Naive thymus-derived CD4-positive, alpha-beta T cell (primary cell): ENCODE data around the gene SMCHD1. TPM values are rescaled to one million over a fixed set of nuclear protein-coding genes. Genes with fewer than 3 reads are reported as not detected.

Experiments
- ATAC-seq: fragments of 150-1000 bp; cut with Tn5 transposase; 2 replicates; pipeline ENCODE4 v1.10.0; 2021; ENCODE audit warnings: mild to moderate bottlenecking, moderate library complexity
- CTCF ChIA-PET: fragments of 350-600 bp; sonication (Branson Sonifier 250); formaldehyde crosslinking; loops from one replicate; lab custom pipeline; 2021; ENCODE audit warnings: antibody characterized with exemption; lab: Charles Lee
- POLR2A ChIA-PET: fragments of 350-600 bp; sonication (Branson Sonifier 250); formaldehyde crosslinking; loops from one replicate; lab custom pipeline; 2021; ENCODE audit warnings: antibody characterized with exemption, inconsistent platforms; lab: Charles Lee
- DNase-seq, 9 donors: peaks; one replicate each; pipeline versions ENCODE4 v3.0.0 to v3.0.0-alpha.2; 2020 to 2022; ENCODE audit warnings: mixed read lengths in 1 of 9
- H3K27ac ChIP-seq: one replicate; pipeline ENCODE4 v1.7.0; 2013; ENCODE audit warnings: mild to moderate bottlenecking, low read depth, low read length, moderate library complexity
- H3K27me3 ChIP-seq, 2 donors: one replicate each; pipeline ENCODE4 v1.7.0; 2013; ENCODE audit warnings: low read length in 2 of 2, mild to moderate bottlenecking in 2 of 2, moderate library complexity in 2 of 2; ENCODE audit not compliant: control insufficient read depth in 2 of 2, insufficient read depth in 2 of 2
- H3K36me3 ChIP-seq, 3 experiments: 1 replicate in 2 of 3; 2 replicates in 1 of 3; pipeline ENCODE4 v1.7.0; 2013; ENCODE audit warnings: low read length in 3 of 3, mild to moderate bottlenecking in 3 of 3, moderate library complexity in 1 of 3; ENCODE audit not compliant: insufficient read depth in 3 of 3, control insufficient read depth in 2 of 3
- H3K4me1 ChIP-seq, 2 donors: one replicate each; pipeline ENCODE4 v1.7.0; 2013; ENCODE audit warnings: low read length in 2 of 2, mild to moderate bottlenecking in 2 of 2, moderate library complexity in 1 of 2; ENCODE audit not compliant: control insufficient read depth in 2 of 2, insufficient read depth in 2 of 2
- H3K4me3 ChIP-seq: 2 replicates; pipeline ENCODE4 v1.7.0; 2013; ENCODE audit warnings: mild to moderate bottlenecking, low read length
- H3K9me3 ChIP-seq, 3 experiments: 1 replicate in 2 of 3; 2 replicates in 1 of 3; pipeline ENCODE4 v1.7.0; 2013; ENCODE audit warnings: low read length in 3 of 3; ENCODE audit not compliant: control insufficient read depth in 2 of 3
- H3K27ac Mint-ChIP-seq, 9 donors: one replicate each; pipeline ENCODE4 v1.8.0; 2020 to 2022; ENCODE audit warnings: mixed read lengths in 9 of 9, mild to moderate bottlenecking in 8 of 9, moderate library complexity in 5 of 9, inconsistent platforms in 2 of 9
- H3K27me3 Mint-ChIP-seq, 5 donors: one replicate each; pipeline ENCODE4 v1.8.0; 2021 to 2022; ENCODE audit warnings: mixed read lengths in 5 of 5, mild to moderate bottlenecking in 1 of 5
- H3K36me3 Mint-ChIP-seq, 5 donors: one replicate each; pipeline ENCODE4 v1.8.0; 2020 to 2022; ENCODE audit warnings: mixed read lengths in 5 of 5, mild to moderate bottlenecking in 3 of 5, inconsistent platforms in 1 of 5
- H3K4me1 Mint-ChIP-seq, 7 donors: one replicate each; pipeline ENCODE4 v1.8.0; 2020 to 2022; ENCODE audit warnings: mixed read lengths in 7 of 7, mild to moderate bottlenecking in 3 of 7, inconsistent platforms in 1 of 7
- H3K4me3 Mint-ChIP-seq, 10 donors: one replicate each; pipeline ENCODE4 v1.8.0; 2020 to 2022; ENCODE audit warnings: mild to moderate bottlenecking in 10 of 10, mixed read lengths in 10 of 10, moderate library complexity in 6 of 10, inconsistent platforms in 2 of 10
- H3K9me3 Mint-ChIP-seq, 11 donors: one replicate each; pipeline ENCODE4 v1.8.0; 2020 to 2022; ENCODE audit warnings: mixed read lengths in 11 of 11, mild to moderate bottlenecking in 4 of 11, inconsistent platforms in 1 of 11, moderate library complexity in 1 of 11
- intact Hi-C, 2 donors: fragments of 100-400 bp; cut with micrococcal nuclease; formaldehyde crosslinking; loops; one replicate each; pipeline ENCODE4 v1.15.1; 2023
- polyA plus RNA-seq, 2 donors: library from polyadenylated mRNA; unstranded; fragments of 300-500 nt; fragmentation: Illumina TruSeq; gene quantifications; one replicate each; pipeline ENCODE4 v1.2.3, GENCODE V29; 2021
- total RNA-seq, 6 experiments: library from RNA in 5 of 6; stranded (reverse) in 5 of 6; gene quantifications; 1 replicate in 5 of 6; 2 replicates in 1 of 6; pipeline ENCODE4 v1.2.3 and lab custom pipeline; 2021 to 2026

SMCHD1 gene
- total and polyA plus RNA-seq, 7 experiments from 2014 or later: 41.4 to 305 (median 234) TPM

- H3K36me3 Mint-ChIP-seq: peaks cover 35 to 73% (median 51%) of the 10 kb centered on the region in 5 donors
- DNase-seq (no peak), ATAC-seq (no peak)
- intact Hi-C loops: no loop called here
- no peaks in the 10 kb centered on the region for H3K27me3 Mint-ChIP-seq
- H3K27ac ChIP-seq: no peak overlapping the region
- H3K27ac Mint-ChIP-seq: peak overlapping the region in 1 of 9 donors; percentile 39
- no peak overlapping the region for H3K4me3 ChIP-seq
- H3K36me3 ChIP-seq: peaks cover 12 to 77% (median 52%) of the 10 kb centered on the region in 3 experiments
- no peaks in the 10 kb centered on the region for H3K27me3 ChIP-seq
- no peaks in the 10 kb centered on the region for H3K9me3 ChIP-seq
- ChIA-PET POLR2A (interaction anchor here (0.5 to 1.0 kb wide), 5 partner anchors 9 to 139 kb away, joined by 3 read pairs; no protein-coding TSS in a partner anchor), CTCF (interaction anchor here (0.6 to 1.3 kb wide), 2 partner anchors 89 to 98 kb away, joined by 3 read pairs; no protein-coding TSS in a partner anchor)
- H3K9me3 Mint-ChIP-seq: no peaks in the 10 kb centered on the region
- H3K4me3 Mint-ChIP-seq: no peak overlapping the region
- H3K4me1 Mint-ChIP-seq: peaks cover 14 to 58% (median 51%) of the 10 kb centered on the region in 7 donors
- H3K4me1 ChIP-seq: no peaks in the 10 kb centered on the region
Measured at GRCh38 chr18:2707551-2708168, 52.1 kb downstream of the SMCHD1 start.

DNA sequence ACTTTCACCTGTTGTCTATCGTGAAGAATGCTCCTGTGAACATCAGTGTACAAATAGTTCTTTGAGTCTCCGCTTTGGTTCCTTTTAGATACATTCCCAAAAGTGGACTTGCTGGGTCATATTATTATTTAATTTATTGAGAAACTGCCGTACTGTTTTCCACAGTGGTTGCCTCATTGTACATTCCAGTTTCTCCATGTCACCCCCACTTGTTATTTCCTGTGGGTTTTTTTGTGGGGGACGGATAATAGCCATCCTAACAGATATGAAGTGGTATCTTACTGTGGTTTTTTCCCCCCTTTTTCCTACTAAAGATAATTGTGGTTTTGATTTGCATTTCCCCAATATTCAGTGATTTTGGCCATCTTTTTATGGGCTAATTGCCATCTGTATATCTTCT is 53.8 kb downstream of the SMCHD1 start:
- H3K4me3 ChIP-seq: no peak overlapping the region
- intact Hi-C loops: no loop called here
- POLR2A ChIA-PET: no interaction called here
- Mint-ChIP-seq H3K27ac (peak overlapping the region in 5 of 9 donors; percentile 6 to 72 (median 44)), H3K4me1 (peaks cover 23 to 65% (median 54%) of the 10 kb centered on the region in 7 donors), H3K4me3 (no peak overlapping the region), H3K27me3 (no peaks in the 10 kb centered on the region), H3K9me3 (no peaks in the 10 kb centered on the region), H3K36me3 (peaks cover 32 to 73% (median 59%) of the 10 kb centered on the region in 5 donors)
- no peaks in the 10 kb centered on the region for H3K27me3 ChIP-seq
- H3K27ac ChIP-seq: no peak overlapping the region
- peaks cover under 1 to 6% of the 10 kb centered on the region in 2 donors for H3K4me1 ChIP-seq
- CTCF ChIA-PET: no interaction called here
- ATAC-seq (no peak), DNase-seq (no peak)
- H3K9me3 ChIP-seq: no peaks in the 10 kb centered on the region
- H3K36me3 ChIP-seq: peaks cover 10 to 71% (median 47%) of the 10 kb centered on the region in 3 experiments

DNA sequence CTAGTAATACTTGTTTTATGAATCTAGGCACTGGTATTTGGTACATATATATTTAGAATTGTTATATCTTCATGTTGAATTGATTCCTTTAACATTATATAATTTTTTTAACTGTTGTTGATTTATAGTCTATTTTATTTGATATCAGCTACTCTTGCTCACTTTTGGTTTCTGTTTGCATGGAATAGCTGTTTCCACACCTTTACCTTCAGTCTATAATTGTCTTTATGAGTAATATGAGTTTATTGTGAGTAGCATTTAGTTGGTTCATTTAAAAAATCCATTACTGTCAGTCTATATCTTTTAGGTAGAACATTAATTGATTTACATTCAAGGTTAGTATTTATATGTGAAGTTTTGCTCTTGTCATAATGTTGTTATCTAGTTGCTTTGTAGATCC is 58.6 kb downstream of the SMCHD1 start:
- ChIA-PET CTCF (no interaction called here), POLR2A (interaction anchor here (0.6 to 1.6 kb wide), 2 partner anchors 28 to 58 kb away, joined by 4 to 5 read pairs; partner anchors contain the start of gene SMCHD1)
- Mint-ChIP-seq H3K9me3 (no peaks in the 10 kb centered on the region), H3K4me1 (peaks cover 31 to 79% (median 56%) of the 10 kb centered on the region in 7 donors), H3K36me3 (peaks cover 24 to 74% (median 61%) of the 10 kb centered on the region in 5 donors), H3K27me3 (no peaks in the 10 kb centered on the region), H3K27ac (peak overlapping the region in 8 of 9 donors; percentile 9 to 84 (median 47)), H3K4me3 (peak overlapping the region in 8 of 10 donors; percentile 0 to 51 (median 4))
- no peaks in the 10 kb centered on the region for H3K27me3 ChIP-seq
- no peak overlapping the region for H3K27ac ChIP-seq
- H3K4me3 ChIP-seq: no peak overlapping the region
- H3K9me3 ChIP-seq: no peaks in the 10 kb centered on the region
- H3K36me3 ChIP-seq: peaks cover 18 to 82% (median 23%) of the 10 kb centered on the region in 3 experiments
- DNase-seq (no peak), ATAC-seq (no peak)
- peaks cover 6 to 11% of the 10 kb centered on the region in 2 donors for H3K4me1 ChIP-seq
- intact Hi-C loops: loop anchor here in 1 of 2 donors (1.0 kb wide), 1 partner anchor 8 kb away; no protein-coding TSS in a partner anchor

DNA sequence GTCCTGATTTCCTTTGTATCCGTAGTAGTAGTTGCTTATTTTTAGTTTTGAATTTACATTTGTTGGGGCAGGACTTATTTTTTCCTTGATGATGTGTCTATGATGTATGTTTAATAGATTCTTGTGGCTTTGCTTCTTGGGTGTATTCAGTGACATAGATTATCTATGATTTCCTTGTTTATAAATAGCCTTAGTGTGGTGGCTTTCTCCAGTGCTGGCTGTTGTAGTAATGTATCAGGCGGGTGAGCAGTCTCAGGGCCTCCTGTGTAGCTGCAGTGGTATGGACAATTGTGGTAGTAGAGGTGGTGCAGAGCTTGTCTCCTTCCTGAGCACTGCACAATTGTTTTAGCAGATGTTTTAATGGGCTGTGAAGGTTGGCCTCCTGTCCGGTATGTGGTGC is 60.5 kb downstream of the SMCHD1 start:
- Histone ChIP-seq H3K4me1 (peaks cover 11% of the 10 kb centered on the region in 2 donors), H3K9me3 (no peaks in the 10 kb centered on the region), H3K27ac (no peak overlapping the region), H3K27me3 (no peaks in the 10 kb centered on the region), H3K36me3 (peaks cover 19 to 83% (median 25%) of the 10 kb centered on the region in 3 experiments), H3K4me3 (no peak overlapping the region)
- DNase-seq (no peak), ATAC-seq (no peak)
- POLR2A ChIA-PET: interaction anchor here (1.1 kb wide), 1 partner anchor 17 kb away, joined by 3 read pairs; no protein-coding TSS in a partner anchor
- peaks cover 37 to 74% (median 55%) of the 10 kb centered on the region in 7 donors for H3K4me1 Mint-ChIP-seq
- CTCF ChIA-PET: no interaction called here
- H3K9me3 Mint-ChIP-seq: no peaks in the 10 kb centered on the region
- intact Hi-C loops: loop anchor here in 1 of 2 donors (2.0 kb wide), 1 partner anchor 13 kb away; no protein-coding TSS in a partner anchor
- H3K27ac Mint-ChIP-seq: peak overlapping the region; percentile 9 to 84 (median 63)
- H3K4me3 Mint-ChIP-seq: peak overlapping the region in 1 of 10 donors; percentile 27
- no peaks in the 10 kb centered on the region for H3K27me3 Mint-ChIP-seq
- peaks cover 25 to 67% (median 56%) of the 10 kb centered on the region in 5 donors for H3K36me3 Mint-ChIP-seq

GRCh38 chr18:2716394-2717326 is 61.1 kb downstream of the SMCHD1 start:
- Histone ChIP-seq H3K27me3 (no peaks in the 10 kb centered on the region), H3K36me3 (peaks cover 25 to 85% (median 29%) of the 10 kb centered on the region in 3 experiments), H3K4me3 (no peak overlapping the region), H3K9me3 (no peaks in the 10 kb centered on the region), H3K27ac (no peak overlapping the region), H3K4me1 (peaks cover 11% of the 10 kb centered on the region in 2 donors)
- no peaks in the 10 kb centered on the region for H3K9me3 Mint-ChIP-seq
- intact Hi-C loops: loop anchor here in 1 of 2 donors (2.0 kb wide), 1 partner anchor 14 kb away; no protein-coding TSS in a partner anchor
- peak overlapping the region; percentile 9 to 84 (median 63) for H3K27ac Mint-ChIP-seq
- H3K36me3 Mint-ChIP-seq: peaks cover 26 to 70% (median 59%) of the 10 kb centered on the region in 5 donors
- ATAC-seq: no peak
- DNase-seq: no peak
- POLR2A ChIA-PET: interaction anchor here (0.5 kb wide), 1 partner anchor 8 kb away, joined by 3 read pairs; no protein-coding TSS in a partner anchor
- no peaks in the 10 kb centered on the region for H3K27me3 Mint-ChIP-seq
- peak overlapping the region in 1 of 10 donors; percentile 37 for H3K4me3 Mint-ChIP-seq
- peaks cover 38 to 79% (median 59%) of the 10 kb centered on the region in 7 donors for H3K4me1 Mint-ChIP-seq
- CTCF ChIA-PET: interaction anchor here (1.0 kb wide), 1 partner anchor 33 kb away, joined by 3 read pairs; no protein-coding TSS in a partner anchor

DNA sequence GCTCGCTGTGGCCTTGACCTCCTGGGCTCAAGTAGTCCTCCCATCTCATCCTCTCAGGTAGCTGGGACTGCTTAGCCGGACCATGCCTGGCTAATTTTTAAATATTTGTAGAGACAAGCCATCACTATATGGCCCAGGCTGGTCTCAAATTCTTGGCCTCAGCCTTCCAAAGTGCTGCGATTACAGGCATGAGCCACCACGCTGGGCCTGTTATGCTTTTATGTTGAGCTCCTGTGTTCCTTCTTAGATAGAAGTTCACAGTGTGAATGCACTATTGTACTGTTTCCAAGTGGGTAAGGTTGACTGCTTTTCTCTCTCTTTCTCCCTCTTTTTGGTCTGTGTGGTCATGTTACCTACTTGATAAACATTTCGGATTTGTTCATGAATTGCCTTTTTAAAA is 61.9 kb downstream of the SMCHD1 start:
- H3K27ac Mint-ChIP-seq: peak overlapping the region in 2 of 9 donors; percentile 31 to 47
- ATAC-seq (no peak), DNase-seq (no peak)
- no peak overlapping the region for H3K27ac ChIP-seq
- intact Hi-C loops: loop anchor here in 1 of 2 donors (2.0 kb wide), 1 partner anchor 15 kb away; no protein-coding TSS in a partner anchor
- H3K4me3 Mint-ChIP-seq: no peak overlapping the region
- ChIA-PET CTCF (interaction anchor here (1.0 kb wide), 1 partner anchor 34 kb away, joined by 3 read pairs; no protein-coding TSS in a partner anchor), POLR2A (no interaction called here)
- no peaks in the 10 kb centered on the region for H3K27me3 ChIP-seq
- no peaks in the 10 kb centered on the region for H3K27me3 Mint-ChIP-seq
- H3K36me3 Mint-ChIP-seq: peaks cover 19 to 65% (median 55%) of the 10 kb centered on the region in 5 donors
- H3K9me3 Mint-ChIP-seq: no peaks in the 10 kb centered on the region
- no peak overlapping the region for H3K4me3 ChIP-seq
- H3K9me3 ChIP-seq: no peaks in the 10 kb centered on the region
- H3K4me1 ChIP-seq: peaks cover 11% of the 10 kb centered on the region in 2 donors
- H3K4me1 Mint-ChIP-seq: peaks cover 36 to 74% (median 54%) of the 10 kb centered on the region in 7 donors
- peaks cover 28 to 85% (median 33%) of the 10 kb centered on the region in 3 experiments for H3K36me3 ChIP-seq
